ENCODE results near the gene SH3RF1.
"Not testable (repeated sequence)": the region's sequence is repeated elsewhere in the genome, so short reads cannot be mapped to it uniquely, and the experiment has no call there.

Gene SH3RF1

DNA sequence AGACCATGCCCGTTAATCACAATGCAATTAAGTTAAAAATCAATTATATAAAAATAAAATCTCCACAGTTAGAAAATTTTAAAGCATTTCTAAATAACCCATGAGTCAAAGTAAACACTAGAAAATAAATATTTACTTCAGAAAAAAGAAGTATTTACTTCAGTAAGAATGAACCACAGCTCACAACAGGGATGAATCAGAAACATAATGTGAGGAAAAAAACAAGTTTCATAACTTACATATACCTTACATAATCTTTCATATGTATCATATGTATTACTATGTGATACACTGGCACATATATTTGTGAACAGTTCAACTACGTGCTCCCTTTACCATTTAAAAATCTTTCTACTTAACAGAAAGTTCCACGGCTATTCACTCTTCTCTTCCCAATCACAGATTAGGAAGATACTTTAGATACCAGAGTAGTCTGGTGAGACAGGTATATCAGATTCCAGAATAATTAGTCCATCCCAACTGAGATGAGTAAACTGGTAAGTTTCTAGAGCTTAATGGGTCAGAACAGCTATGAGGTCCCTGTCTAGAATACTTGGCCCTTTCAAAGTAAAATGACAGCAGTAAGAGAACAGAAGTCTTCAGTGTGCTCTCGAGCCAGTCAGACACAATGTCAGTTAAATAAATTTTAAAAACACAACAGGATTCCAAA is 70.3 kb downstream of the SH3RF1 start:
- DNase-seq (ENCODE audit: low read depth in 2 of 2): no peak

GRCh38 chr4:169199184-169199583 is 71.6 kb downstream of the SH3RF1 start:
- no peak for DNase-seq (ENCODE audit: low read depth in 2 of 2)

- no peak for DNase-seq (ENCODE audit: low read depth in 2 of 2)
These were observed 72.6 kb downstream of the SH3RF1 start for GRCh38 chr4:169198167-169198566.

DNA sequence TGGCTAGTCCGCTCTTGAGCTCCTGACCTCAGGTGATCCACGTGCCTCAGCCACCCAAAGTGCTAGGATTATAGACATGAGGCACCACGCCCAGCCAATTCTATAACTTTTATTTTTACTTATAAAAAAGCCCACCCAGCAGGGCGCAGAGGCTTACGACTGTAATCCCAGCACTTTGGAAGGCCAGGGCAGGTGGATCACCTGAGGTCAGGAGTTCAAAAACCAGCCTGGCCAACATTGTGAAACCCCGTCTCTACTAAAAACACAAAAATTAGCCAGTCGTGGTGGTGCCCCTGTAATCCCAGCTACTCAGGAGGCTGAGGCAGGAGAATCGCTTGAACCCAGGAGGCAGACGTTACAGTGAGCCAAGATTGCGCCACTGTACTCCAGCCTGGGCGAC is 73.5 kb downstream of the SH3RF1 start:
- not testable (repeated sequence) for DNase-seq (ENCODE audit: low read depth in 2 of 2)

DNA sequence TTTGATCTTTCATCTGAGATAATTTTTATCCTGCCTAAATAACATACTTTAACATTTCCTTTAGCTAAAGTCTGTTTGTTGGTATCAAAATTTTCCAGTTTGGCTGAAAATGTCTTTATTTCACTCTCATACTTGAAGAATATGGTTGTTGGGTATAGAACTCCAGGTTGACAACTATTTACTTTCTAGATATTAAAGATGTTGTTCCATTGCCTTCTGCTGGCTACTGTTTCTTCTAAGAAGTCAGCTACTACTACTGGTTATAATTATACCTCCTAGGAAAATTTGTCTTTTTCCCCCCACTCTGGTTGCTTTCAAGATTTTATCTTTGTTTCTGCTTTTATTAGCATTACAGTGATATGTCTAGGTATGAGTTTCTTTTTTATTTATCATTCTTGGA is 75.7 kb downstream of the SH3RF1 start:
- no peak for DNase-seq (ENCODE audit: low read depth in 2 of 2)

DNA sequence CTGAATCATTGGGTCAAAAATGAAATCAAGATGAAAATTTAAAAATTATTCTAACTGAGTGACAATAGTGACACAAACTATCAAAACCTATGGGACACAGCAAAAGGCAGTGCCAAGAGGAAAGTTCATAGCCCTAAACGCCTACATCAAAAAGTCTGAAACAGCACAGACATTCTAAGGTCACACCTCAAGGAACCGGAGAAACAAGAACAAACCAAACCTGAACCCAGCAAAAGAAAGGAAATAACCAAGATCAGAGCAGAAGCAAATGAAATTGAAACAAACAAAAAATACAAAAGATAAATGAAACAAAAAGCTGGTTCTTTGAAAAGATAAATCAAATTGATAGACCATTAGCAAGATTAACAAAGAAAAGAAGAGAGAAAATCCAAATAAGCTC is 80.8 kb downstream of the SH3RF1 start:
- not testable (repeated sequence) for DNase-seq (ENCODE audit: low read depth in 2 of 2)

DNA sequence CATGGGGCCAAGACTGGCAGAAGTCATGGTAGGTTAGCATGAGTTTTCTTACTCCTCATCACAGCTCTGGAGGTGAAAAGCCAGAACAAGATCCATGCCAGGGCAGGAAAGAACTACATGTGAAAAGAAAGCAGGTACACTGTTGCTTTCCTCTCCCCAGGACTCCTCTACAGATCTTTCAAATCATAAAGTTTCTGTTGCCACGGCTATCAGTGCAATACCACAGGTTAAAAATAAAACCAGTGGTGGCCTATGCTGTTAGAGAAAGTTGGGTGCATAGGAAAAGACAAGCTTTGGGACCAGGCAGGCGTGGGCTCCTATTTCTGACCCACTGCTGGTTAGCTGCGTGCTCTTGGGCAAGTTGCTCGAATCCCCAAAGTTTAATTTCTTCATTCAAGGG is 81.4 kb downstream of the SH3RF1 start:
- DNase-seq (ENCODE audit: low read depth in 2 of 2): no peak

DNA sequence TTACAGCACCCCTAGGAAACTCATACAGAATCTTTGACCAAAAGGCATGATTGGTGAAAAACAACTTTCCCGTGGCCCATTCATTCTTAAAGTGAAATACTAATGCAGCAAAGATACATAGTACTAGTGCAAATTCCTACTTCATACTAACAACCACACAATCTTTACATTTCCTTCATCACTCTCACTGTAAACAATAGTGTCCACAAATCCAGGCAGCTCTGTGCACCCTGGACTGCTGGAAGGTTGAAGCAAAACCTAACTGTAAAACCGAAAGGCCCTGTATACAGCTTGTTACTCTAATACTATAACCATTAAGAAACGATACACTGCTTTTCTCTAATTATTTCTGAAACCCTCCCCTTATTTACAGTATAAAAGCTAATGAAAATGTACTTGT is 82.6 kb downstream of the SH3RF1 start:
- no peak for DNase-seq (ENCODE audit: low read depth in 2 of 2)

DNA sequence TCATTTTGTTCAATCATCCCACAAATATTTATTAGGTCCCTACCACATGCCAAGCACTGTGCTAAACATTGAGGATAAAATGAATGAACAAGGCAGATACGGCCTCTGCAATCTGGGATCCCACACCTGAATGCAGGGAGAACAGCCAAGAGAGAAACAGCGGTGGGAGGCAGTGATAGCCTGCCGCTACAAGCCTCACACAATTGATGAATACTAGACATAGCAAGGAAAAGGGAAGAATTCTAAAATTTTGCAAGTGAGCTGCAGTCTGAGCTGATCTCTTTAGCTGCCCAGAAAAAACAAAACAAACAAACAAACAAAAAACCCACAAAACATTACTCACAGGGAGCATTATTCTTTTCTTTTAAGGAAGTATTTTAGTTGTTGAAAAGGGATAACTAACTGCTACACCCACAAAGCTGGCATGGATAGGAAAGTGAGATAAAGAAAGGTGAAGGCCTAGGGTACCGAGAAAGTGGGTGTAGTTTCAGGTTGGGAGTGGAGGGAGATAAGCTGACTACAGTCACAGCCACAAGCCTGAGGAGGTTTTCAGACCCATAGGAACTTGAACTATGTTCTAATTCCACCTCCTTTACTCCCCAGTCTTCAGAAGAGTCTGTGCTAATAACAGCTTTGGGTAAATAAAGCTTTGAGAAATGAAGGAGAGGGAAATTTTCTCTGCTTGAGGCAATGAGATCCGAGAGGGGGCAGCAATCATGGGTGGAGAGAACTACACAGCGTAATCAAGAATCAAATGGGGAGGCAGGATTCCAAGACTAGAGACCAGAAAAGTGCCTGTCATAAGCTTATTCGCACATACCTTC is 85.4 kb downstream of the SH3RF1 start:
- DNase-seq (ENCODE audit: low read depth in 2 of 2): no peak

DNA sequence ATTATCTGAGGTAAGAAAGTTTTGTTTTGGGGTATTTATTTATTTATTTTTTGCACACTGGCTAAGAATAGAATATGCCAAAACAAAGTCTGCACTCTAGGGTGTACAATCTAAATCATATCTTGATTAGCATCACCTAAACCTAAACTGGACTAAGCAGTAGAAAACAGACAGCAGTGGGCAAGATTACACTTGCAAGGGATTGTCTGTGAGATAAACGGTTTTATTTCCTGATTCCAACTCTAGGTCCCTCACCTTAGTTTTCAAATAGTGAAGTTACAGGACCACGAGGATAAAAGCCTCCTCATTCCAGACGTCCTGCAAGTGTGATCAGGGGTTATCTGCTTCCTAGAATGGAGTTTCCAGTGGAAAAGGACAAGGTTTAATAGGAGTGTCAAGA is 86.1 kb downstream of the SH3RF1 start:
- no peak for DNase-seq (ENCODE audit: low read depth in 2 of 2)

DNA sequence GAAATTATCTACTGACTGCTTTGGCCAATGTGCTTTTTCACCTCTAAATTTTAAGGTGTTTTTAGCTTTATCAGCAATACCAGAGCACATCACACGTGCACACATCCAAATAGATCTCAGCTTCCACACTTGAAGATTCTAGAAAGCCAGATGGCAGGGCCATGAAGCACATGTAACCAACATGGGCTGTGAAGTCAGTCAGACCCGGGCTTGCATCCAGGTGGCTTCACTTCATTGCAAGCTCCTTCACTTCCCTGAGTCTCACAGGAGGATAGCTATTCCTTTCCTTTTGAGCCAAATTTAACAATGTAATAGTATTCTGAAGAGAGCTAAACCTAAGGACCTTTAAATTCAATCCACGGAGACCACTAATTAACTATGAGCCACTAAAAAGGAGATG is 86.5 kb downstream of the SH3RF1 start:
- DNase-seq (ENCODE audit: low read depth in 2 of 2): no peak

DNA sequence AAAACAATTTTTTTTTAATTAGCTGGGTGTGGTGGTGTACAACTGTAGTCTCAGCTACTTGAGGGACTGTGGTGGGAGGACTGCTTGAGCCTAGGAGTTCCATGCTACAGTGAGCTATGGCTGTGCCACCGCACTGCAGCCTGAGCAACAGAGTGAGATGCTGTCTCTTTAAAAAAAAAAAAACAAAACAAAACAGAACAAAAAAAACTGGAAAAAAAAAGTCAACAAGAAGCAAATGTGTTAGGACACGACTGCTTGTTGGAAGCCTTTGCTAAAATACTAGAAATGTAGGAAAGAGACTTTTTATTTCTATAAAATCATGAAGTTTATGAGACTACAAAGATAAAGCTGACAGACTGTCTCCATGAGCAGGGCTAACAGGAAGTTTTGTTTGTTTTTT is 87.2 kb downstream of the SH3RF1 start:
- no peak for DNase-seq (ENCODE audit: low read depth in 2 of 2)

GRCh38 chr4:169179609-169180521 is 90.9 kb downstream of the SH3RF1 start:
- DNase-seq (ENCODE audit: low read depth in 2 of 2): no peak

GRCh38 chr4:169178092-169178491 is 92.7 kb downstream of the SH3RF1 start:
- not testable (repeated sequence) for DNase-seq (ENCODE audit: low read depth in 2 of 2)

- DNase-seq (ENCODE audit: low read depth in 2 of 2): no peak
These were observed 95.3 kb downstream of the SH3RF1 start for GRCh38 chr4:169175476-169175875.

- DNase-seq (ENCODE audit: low read depth in 2 of 2): no peak
These were observed 95.7 kb downstream of the SH3RF1 start for GRCh38 chr4:169175035-169175434.

DNA sequence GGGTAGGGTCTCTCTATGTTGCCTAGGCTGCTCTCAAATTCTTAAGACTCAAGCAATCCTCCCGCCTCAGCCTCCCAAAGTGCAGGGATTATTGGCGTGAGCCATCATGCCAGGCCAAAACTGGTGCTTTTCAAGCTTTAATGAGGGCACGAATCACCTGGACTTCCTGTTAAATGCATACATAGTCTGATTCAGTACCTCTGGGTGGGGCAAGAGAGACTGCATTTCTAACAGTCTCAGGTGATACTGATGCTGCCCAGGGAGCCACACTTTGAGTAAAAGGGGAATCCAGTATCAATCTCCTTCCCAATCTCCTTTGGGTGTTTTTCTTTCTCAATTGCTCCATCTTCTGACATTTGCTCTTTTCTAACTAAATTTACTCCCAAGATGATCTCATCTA is 96.5 kb downstream of the SH3RF1 start:
- no peak for DNase-seq (ENCODE audit: low read depth in 2 of 2)

DNA sequence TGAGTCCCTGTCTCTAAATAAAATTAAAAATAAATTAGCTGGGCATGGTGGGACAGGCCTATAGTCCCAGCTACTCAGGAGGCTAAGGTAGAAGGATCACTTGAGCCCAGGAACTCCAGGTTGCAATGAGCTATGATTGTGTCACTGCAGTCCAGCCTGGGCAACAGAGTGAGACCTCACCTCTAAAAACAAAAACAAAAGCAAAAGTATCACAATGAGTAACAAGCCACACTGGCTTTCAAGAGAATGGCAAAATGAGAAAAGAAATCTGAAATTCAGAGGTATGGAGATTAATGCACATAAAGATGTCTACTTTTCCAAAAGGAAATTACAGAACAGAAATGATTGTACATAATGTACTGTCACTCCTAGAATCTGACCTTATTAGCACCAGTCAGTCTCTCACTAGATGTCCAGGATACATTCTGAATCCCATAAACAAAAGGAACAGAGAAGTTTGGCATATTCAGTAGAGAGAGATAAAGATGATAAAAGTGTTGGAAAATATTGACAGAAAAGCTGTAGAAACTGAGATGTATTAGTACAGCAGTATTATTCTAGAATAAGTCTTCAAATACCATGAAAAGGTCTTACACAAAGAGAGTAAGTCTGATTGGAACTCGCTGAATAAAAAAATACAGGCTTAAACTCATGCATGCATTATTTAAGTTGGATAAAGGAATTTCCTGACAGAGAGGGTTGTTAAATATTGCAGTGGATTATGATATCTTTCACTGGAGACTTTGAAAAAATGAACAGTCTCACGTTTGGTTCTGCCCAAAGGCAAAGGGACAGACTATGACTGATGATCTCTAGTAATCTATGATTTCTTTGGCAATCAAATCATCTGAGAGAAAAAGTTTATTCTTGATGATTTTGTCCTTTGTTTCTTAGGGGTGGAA is 102.5 kb downstream of the SH3RF1 start:
- DNase-seq (ENCODE audit: low read depth in 2 of 2): no peak

- no peak for DNase-seq (ENCODE audit: low read depth in 2 of 2)
These were observed 105.9 kb downstream of the SH3RF1 start for GRCh38 chr4:169164669-169165415.

DNA sequence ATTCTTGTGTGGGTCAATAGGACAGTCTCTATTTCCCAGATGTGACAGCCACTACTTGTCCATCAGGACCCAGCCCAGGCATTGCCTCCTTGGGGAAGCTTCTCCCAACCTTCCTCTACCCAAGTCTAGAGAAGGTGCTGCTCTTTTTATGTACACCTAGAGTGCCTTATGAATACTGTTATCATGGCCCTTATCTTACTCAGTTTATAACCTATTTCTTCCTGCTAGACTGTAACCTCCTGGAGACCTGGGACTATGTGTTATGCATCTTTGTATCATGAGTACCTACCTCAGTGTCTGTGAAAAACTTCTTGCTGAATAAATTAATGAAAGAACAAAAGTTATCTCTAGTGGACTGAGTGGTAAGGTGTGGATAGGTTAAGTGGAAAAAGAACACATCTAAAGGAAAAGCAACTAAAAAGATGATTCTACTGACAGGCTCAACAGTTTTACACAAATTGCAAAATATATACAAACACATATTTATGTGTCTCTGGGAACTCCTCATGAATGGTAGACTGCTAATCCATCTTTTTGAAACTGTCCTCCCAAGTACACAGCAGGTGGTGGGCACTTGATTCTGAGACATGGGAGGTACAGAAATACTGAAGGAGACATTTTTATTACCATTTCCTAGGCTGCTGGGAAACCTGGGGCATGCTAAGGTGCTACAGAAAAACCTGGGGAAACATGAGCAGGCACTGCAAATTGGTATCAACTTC is 106.6 kb downstream of the SH3RF1 start:
- no peak for DNase-seq (ENCODE audit: low read depth in 2 of 2)
